ENCODE data around the gene OTOF. TPM values are rescaled to one million over a fixed set of nuclear protein-coding genes. Genes with fewer than 3 reads are reported as not detected.

OTOF gene
- polyA plus RNA-seq, 3 donors = 0.51 TPM; not detected in 2

- intact Hi-C loops (cut with micrococcal nuclease) = no loop called here
- H3K27ac ChIP-seq (ENCODE audit: low read depth in 1 of 2, low read length in 2 of 2) = peak overlapping the region; percentile 49 to 83
- H3K9ac ChIP-seq (ENCODE audit: insufficient read depth, low read length, poor library complexity, severe bottlenecking) = peak overlapping the region; percentile 38
- H3K27me3 Mint-ChIP-seq (ENCODE audit: low read depth in 3 of 3) = peaks cover 2 to 3% (median 3%) of the 10 kb centered on the region in 3 donors
- H3K27ac Mint-ChIP-seq = peak overlapping the region; percentile 77 to 92 (median 87)
- no peaks in the 10 kb centered on the region for H3K27me3 ChIP-seq (ENCODE audit: control insufficient read depth in 2 of 2, insufficient read depth in 2 of 2, low read length in 2 of 2)
- DNase-seq = peak; percentile 36 to 65 (median 44)
- peaks cover 0 to 4% (median 2%) of the 10 kb centered on the region in 7 donors for H3K9me3 Mint-ChIP-seq
- no peaks in the 10 kb centered on the region for H3K36me3 Mint-ChIP-seq
- no peaks in the 10 kb centered on the region for H3K36me3 ChIP-seq (replicated peaks in 1 of 2; ENCODE audit: control insufficient read depth in 1 of 2, insufficient read depth in 2 of 2, low read length in 2 of 2)
- no peaks in the 10 kb centered on the region for H3K79me2 ChIP-seq (ENCODE audit: insufficient read depth, low read length)
- peaks cover 23% of the 10 kb centered on the region for H3K4me1 Mint-ChIP-seq
- H3K4me1 ChIP-seq (ENCODE audit: control insufficient read depth in 1 of 2, insufficient read depth in 2 of 2, low read length in 2 of 2) = peaks cover 9 to 17% of the 10 kb centered on the region in 2 donors
- H2AFZ ChIP-seq (ENCODE audit: insufficient read depth, low read depth, low read length, poor library complexity, severe bottlenecking) = peak overlapping the region; percentile 80
- H4K20me1 ChIP-seq (ENCODE audit: insufficient read depth, low read length) = no peaks in the 10 kb centered on the region
- no peaks in the 10 kb centered on the region for H3K9me3 ChIP-seq (replicated peaks in 1 of 2; ENCODE audit: control insufficient read depth in 1 of 2, insufficient read depth in 1 of 2, low read length in 2 of 2)
- H3K4me3 ChIP-seq (replicated peaks in 1 of 3; ENCODE audit: low read depth in 2 of 3, low read length in 3 of 3) = peak overlapping the region; percentile 36 to 96 (median 75)
- H3K4me3 Mint-ChIP-seq = peak overlapping the region; percentile 73 to 88
- WGBS (ENCODE audit: insufficient coverage) = no CpG with 5 or more reads among the region's 10 CpGs
- TF ChIP-seq CTCF (IDR thresholded peaks at IDR 0.05) = no peak
- peak overlapping the region; percentile 69 for H3K4me2 ChIP-seq (replicated peaks; ENCODE audit: extremely low read depth, low read length, poor library complexity, severe bottlenecking)
These were observed 65.7 kb downstream of the OTOF start for GRCh38 chr2:26412091-26412673.

DNA sequence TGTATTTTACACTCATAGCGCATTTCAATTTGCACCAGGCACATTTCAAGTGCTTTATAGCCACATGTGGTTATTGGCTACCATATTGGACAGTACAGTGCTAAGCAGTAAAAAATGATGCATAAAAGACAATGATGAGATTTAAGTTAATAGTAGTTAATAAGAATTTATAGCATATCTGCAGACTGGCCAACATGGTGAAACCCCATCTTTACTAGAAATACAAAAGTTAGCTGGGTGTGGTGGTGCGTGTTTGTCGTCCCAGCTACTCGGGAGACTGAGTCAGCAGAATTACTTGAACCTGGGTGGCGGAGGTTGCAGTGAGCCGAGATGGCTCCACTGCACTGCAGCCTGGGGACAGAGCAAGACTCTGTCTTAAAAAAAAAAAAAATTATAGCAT is 66.5 kb downstream of the OTOF start:
- H3K27me3 ChIP-seq (ENCODE audit: control insufficient read depth in 2 of 2, insufficient read depth in 2 of 2, low read length in 2 of 2) = no peaks in the 10 kb centered on the region
- no peaks in the 10 kb centered on the region for H3K36me3 Mint-ChIP-seq
- peak overlapping the region; percentile 80 for H2AFZ ChIP-seq (ENCODE audit: insufficient read depth, low read depth, low read length, poor library complexity, severe bottlenecking)
- H3K79me2 ChIP-seq (ENCODE audit: insufficient read depth, low read length) = no peaks in the 10 kb centered on the region
- peak overlapping the region in 1 of 2 donors; percentile 83 for H3K27ac ChIP-seq (ENCODE audit: low read depth in 1 of 2, low read length in 2 of 2)
- peak overlapping the region in 4 of 7 donors; percentile 81 to 92 (median 88) for H3K27ac Mint-ChIP-seq
- intact Hi-C loops (cut with micrococcal nuclease) = no loop called here
- no peaks in the 10 kb centered on the region for H4K20me1 ChIP-seq (ENCODE audit: insufficient read depth, low read length)
- TF ChIP-seq CTCF (IDR thresholded peaks at IDR 0.05) = no peak
- H3K4me1 ChIP-seq (ENCODE audit: control insufficient read depth in 1 of 2, insufficient read depth in 2 of 2, low read length in 2 of 2) = peaks cover 9 to 17% of the 10 kb centered on the region in 2 donors
- H3K4me2 ChIP-seq (replicated peaks; ENCODE audit: extremely low read depth, low read length, poor library complexity, severe bottlenecking) = peak overlapping the region; percentile 69
- H3K27me3 Mint-ChIP-seq (ENCODE audit: low read depth in 3 of 3) = peaks cover 2 to 8% (median 3%) of the 10 kb centered on the region in 3 donors
- no CpG with 5 or more reads among the region's 6 CpGs for WGBS (ENCODE audit: insufficient coverage)
- H3K9me3 ChIP-seq (replicated peaks in 1 of 2; ENCODE audit: control insufficient read depth in 1 of 2, insufficient read depth in 1 of 2, low read length in 2 of 2) = no peaks in the 10 kb centered on the region
- no peak overlapping the region for H3K9ac ChIP-seq (ENCODE audit: insufficient read depth, low read length, poor library complexity, severe bottlenecking)
- H3K4me3 Mint-ChIP-seq = peak overlapping the region; percentile 73 to 88
- peak overlapping the region in 1 of 3 experiments; percentile 75 for H3K4me3 ChIP-seq (replicated peaks in 1 of 3; ENCODE audit: low read depth in 2 of 3, low read length in 3 of 3)
- H3K9me3 Mint-ChIP-seq = no peaks in the 10 kb centered on the region
- peaks cover 19% of the 10 kb centered on the region for H3K4me1 Mint-ChIP-seq
- H3K36me3 ChIP-seq (replicated peaks in 1 of 2; ENCODE audit: control insufficient read depth in 1 of 2, insufficient read depth in 2 of 2, low read length in 2 of 2) = no peaks in the 10 kb centered on the region
- no peak for DNase-seq

All from CD14-positive monocyte (primary cell).